Cerebellar nuclear complex (tissue), 1 donor: ENCODE data around the gene EFTUD2.

ENCODE experiments used
- DNase-seq, 2 experiments: peaks; one replicate each; lab custom pipeline; 2025; lab: John Stamatoyannopoulos, UW

Gene EFTUD2

GRCh38 chr17:44910231-44911106 lies 11.2 kb upstream of the EFTUD2 start:
- DNase-seq, result no peak

GRCh38 chr17:44909681-44910144 lies 10.5 kb upstream of the EFTUD2 start:
- DNase-seq, result no peak

- DNase-seq, result no peak
Observed at GRCh38 chr17:44908761-44909326, 9.6 kb upstream of the EFTUD2 start.

GRCh38 chr17:44907729-44908470 lies 8.7 kb upstream of the EFTUD2 start:
- no peak for DNase-seq

GRCh38 chr17:44906763-44907728 lies 7.8 kb upstream of the EFTUD2 start:
- DNase-seq, result no peak

- no peak for DNase-seq
Observed at GRCh38 chr17:44906010-44906646, 6.9 kb upstream of the EFTUD2 start.

- no peak for DNase-seq
Observed at GRCh38 chr17:44905006-44906000, 6.1 kb upstream of the EFTUD2 start.

- no peak for DNase-seq
Observed at GRCh38 chr17:44904001-44904984, 5.0 kb upstream of the EFTUD2 start.

- DNase-seq, result no peak
Observed at GRCh38 chr17:44903012-44903685, 3.9 kb upstream of the EFTUD2 start.

GRCh38 chr17:44902135-44902760 lies 3.0 kb upstream of the EFTUD2 start:
- DNase-seq, result no peak

GRCh38 chr17:44901411-44901921 lies 2.2 kb upstream of the EFTUD2 start:
- no peak for DNase-seq

- DNase-seq, result no peak
Observed at GRCh38 chr17:44900894-44901293, 1.6 kb upstream of the EFTUD2 start.

- DNase-seq, result no peak
Observed at GRCh38 chr17:44898768-44899073, 524 bp downstream of the EFTUD2 start.

- DNase-seq, result no peak
Observed at GRCh38 chr17:44894642-44895041, 4.6 kb downstream of the EFTUD2 start.

GRCh38 chr17:44892250-44892649 lies 7.0 kb downstream of the EFTUD2 start:
- no peak for DNase-seq

GRCh38 chr17:44889003-44889402 lies 10.2 kb downstream of the EFTUD2 start:
- no peak for DNase-seq
